ENCODE results near the gene PARD6B. TPM values are rescaled to one million over a fixed set of nuclear protein-coding genes. Genes with fewer than 3 reads are reported as not detected.
"Not testable (repeated sequence)": the region's sequence is repeated elsewhere in the genome, so short reads cannot be mapped to it uniquely, and the experiment has no call there.

PARD6B gene
- total RNA-seq, 4 donors from 2014 or later: 1.1 to 20.5 (median 5.9) TPM

- ATAC-seq (ENCODE audit: low FRiP score) (no peak), DNase-seq (ENCODE audit: low spot score) (no peak)
- TF ChIP-seq, protein P1, sequence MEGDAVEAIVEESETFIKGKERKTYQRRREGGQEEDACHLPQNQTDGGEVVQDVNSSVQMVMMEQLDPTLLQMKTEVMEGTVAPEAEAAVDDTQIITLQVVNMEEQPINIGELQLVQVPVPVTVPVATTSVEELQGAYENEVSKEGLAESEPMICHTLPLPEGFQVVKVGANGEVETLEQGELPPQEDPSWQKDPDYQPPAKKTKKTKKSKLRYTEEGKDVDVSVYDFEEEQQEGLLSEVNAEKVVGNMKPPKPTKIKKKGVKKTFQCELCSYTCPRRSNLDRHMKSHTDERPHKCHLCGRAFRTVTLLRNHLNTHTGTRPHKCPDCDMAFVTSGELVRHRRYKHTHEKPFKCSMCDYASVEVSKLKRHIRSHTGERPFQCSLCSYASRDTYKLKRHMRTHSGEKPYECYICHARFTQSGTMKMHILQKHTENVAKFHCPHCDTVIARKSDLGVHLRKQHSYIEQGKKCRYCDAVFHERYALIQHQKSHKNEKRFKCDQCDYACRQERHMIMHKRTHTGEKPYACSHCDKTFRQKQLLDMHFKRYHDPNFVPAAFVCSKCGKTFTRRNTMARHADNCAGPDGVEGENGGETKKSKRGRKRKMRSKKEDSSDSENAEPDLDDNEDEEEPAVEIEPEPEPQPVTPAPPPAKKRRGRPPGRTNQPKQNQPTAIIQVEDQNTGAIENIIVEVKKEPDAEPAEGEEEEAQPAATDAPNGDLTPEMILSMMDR (IDR thresholded peaks at IDR 0.05): no peak
Observed at GRCh38 chr20:50694379-50695134, 36.8 kb upstream of the PARD6B start.

GRCh38 chr20:50695135-50695872 lies 36.1 kb upstream of the PARD6B start:
- peak; percentile 63 for ATAC-seq (ENCODE audit: low FRiP score)
- DNase-seq (ENCODE audit: low spot score): no peak
- TF ChIP-seq, protein P1 (IDR thresholded peaks at IDR 0.05): no peak

- not testable (repeated sequence) for DNase-seq (ENCODE audit: low spot score); ATAC-seq (ENCODE audit: low FRiP score)
Observed at GRCh38 chr20:50698255-50698654, 33.1 kb upstream of the PARD6B start.

DNA sequence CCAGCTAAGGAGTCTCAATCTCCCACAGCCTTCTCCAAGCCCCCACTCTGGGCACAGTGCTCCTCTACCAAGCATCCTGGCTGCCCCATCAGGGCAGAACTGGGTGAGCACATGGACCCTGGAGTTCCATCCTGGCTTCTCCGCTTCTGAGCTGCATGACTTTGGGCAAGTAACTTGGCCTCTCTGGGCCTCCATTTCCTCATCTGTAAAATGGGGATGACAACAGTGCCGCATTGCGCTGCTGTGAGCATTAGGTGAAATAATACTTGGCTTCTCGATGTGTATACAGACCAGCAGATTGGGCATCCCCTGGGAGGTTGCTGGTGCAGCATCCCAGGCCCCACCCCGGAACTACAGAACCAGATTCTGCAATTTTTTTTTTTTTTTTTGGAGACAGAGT lies 31.7 kb upstream of the PARD6B start:
- ATAC-seq (ENCODE audit: low FRiP score) (no peak), DNase-seq (ENCODE audit: low spot score) (no peak)
- TF ChIP-seq, protein P1 (IDR thresholded peaks at IDR 0.05): no peak

- DNase-seq (ENCODE audit: low spot score) (no peak), ATAC-seq (ENCODE audit: low FRiP score) (no peak)
- TF ChIP-seq, protein P1 (IDR thresholded peaks at IDR 0.05): no peak
Observed at GRCh38 chr20:50701041-50701963, 30.1 kb upstream of the PARD6B start.

DNA sequence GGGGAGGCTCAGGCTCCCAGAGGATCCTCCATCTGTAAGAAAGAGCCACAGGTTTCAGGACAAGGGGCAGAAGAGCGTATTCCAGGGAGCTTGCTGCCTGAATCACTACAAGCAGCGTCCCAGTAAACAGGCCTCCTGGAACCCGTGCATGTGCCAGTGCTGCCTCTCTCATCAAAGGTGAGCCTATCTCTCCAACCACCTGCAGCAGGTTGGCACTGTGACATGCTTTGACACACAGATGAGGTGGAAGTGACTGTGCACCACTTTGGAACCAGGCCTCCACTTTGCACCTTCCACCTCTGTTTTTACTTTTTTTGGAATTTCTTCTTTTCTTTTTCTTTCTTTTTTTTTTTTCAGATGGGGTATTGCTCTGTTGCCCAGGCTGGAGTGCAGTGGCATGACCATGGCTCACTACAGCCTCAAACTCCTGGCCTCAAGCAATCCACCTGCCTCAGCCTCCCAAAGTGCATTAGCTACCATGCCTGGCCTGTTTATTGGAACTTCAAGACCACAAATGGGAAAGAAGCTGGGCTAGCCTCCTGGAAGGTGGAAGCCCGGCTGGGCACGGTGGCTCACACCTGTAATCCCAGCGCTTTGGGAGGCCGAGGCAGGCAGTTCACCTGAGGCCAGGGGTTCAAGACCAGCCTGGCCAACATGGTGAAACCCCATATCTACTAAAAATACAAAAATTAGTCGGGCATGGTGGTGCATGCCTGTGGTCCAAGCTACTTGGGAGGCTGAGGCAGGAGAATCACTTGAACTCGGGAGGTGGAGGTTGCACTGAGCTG lies 27.5 kb upstream of the PARD6B start:
- DNase-seq (ENCODE audit: low spot score); ATAC-seq (ENCODE audit: low FRiP score): not testable (repeated sequence)

DNA sequence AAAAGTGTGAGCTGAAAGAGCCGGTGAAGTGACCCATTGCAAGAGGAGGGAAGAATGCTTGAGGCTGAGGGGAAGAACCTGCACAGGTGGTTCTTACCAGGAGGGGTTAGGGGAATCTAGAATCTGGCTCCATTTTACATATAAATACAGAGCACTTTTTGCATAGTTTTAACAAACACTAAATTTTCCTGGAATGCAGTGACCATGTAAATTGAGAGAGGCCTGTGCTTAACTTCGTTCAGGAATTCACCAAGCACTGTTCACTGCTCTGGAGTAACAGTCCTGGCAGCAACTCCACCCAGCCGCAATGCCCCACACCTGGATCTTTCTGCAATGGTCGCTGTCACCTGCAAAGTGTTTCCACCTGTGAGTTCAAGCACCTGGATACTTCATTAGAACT lies 26.9 kb upstream of the PARD6B start:
- TF ChIP-seq, protein P1 (IDR thresholded peaks at IDR 0.05): no peak
- DNase-seq (ENCODE audit: low spot score) (no peak), ATAC-seq (ENCODE audit: low FRiP score) (no peak)
